Central memory CD8-positive, alpha-beta T cell (primary cell): ENCODE data around the gene OSBP2.

Source experiments
- ATAC-seq: fragments of 150-1000 bp; cut with Tn5 transposase; replicated peaks from 2 replicates; pipeline ENCODE4 v1.10.0; 2022; ENCODE audit warnings: mild to moderate bottlenecking, moderate FRiP score, moderate number of reproducible peaks; ENCODE audit not compliant: poor library complexity, severe bottlenecking; ENCODE audit errors: extremely low read depth
- DNase-seq, 2 donors: peaks; one replicate each; pipeline ENCODE4 v3.0.0; 2021; ENCODE audit warnings: low spot score in 2 of 2
- H3K27ac Mint-ChIP-seq: one replicate; pipeline ENCODE4 v1.8.0; 2022; ENCODE audit warnings: low read depth, mild to moderate bottlenecking, moderate library complexity, mixed read lengths
- H3K27me3 Mint-ChIP-seq: one replicate; pipeline ENCODE4 v1.8.0; 2022; ENCODE audit warnings: mixed read lengths
- H3K36me3 Mint-ChIP-seq: one replicate; pipeline ENCODE4 v1.8.0; 2022; ENCODE audit warnings: mild to moderate bottlenecking, moderate library complexity, mixed read lengths; ENCODE audit not compliant: insufficient read depth
- H3K4me1 Mint-ChIP-seq: one replicate; pipeline ENCODE4 v1.8.0; 2022; ENCODE audit warnings: mixed read lengths
- H3K4me3 Mint-ChIP-seq: one replicate; pipeline ENCODE4 v1.8.0; 2022; ENCODE audit warnings: mild to moderate bottlenecking, moderate library complexity, mixed read lengths
- H3K9me3 Mint-ChIP-seq: one replicate; pipeline ENCODE4 v1.8.0; 2022; ENCODE audit warnings: mixed read lengths

Gene OSBP2

DNA sequence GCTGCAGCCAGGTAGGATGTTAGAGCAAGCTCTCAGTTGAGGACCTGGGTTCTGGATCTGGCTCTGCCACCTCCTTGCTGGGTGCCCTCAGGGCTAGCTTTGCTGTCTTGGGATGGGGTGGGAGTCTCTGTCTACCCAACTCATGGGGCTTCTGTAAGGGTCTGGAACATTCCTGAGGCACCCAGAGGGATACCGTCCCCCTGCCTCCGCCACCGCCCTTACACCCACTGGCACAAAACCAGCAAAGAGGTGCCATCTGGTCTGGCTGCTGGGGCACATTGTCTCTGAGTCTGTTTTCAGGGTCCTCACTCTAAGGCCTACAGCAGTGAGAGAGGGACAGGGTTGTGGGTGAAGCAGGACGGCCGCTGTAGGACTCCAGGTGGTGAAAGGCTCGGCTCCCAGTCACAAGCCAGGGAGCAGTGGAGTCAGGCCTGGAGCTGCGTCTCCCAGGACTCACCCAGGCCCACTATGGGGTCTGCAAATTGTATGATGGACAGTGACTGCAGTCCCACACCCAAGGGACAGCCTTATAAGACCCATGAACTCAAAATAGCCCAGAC is 189.0 kb downstream of the OSBP2 start:
- DNase-seq (no peak), ATAC-seq (no peak)
- H3K4me3 Mint-ChIP-seq = no peak overlapping the region
- H3K36me3 Mint-ChIP-seq = peaks cover 2% of the 10 kb centered on the region
- H3K27me3 Mint-ChIP-seq = no peaks in the 10 kb centered on the region
- no peak overlapping the region for H3K27ac Mint-ChIP-seq
- H3K4me1 Mint-ChIP-seq = no peaks in the 10 kb centered on the region
- no peaks in the 10 kb centered on the region for H3K9me3 Mint-ChIP-seq

DNA sequence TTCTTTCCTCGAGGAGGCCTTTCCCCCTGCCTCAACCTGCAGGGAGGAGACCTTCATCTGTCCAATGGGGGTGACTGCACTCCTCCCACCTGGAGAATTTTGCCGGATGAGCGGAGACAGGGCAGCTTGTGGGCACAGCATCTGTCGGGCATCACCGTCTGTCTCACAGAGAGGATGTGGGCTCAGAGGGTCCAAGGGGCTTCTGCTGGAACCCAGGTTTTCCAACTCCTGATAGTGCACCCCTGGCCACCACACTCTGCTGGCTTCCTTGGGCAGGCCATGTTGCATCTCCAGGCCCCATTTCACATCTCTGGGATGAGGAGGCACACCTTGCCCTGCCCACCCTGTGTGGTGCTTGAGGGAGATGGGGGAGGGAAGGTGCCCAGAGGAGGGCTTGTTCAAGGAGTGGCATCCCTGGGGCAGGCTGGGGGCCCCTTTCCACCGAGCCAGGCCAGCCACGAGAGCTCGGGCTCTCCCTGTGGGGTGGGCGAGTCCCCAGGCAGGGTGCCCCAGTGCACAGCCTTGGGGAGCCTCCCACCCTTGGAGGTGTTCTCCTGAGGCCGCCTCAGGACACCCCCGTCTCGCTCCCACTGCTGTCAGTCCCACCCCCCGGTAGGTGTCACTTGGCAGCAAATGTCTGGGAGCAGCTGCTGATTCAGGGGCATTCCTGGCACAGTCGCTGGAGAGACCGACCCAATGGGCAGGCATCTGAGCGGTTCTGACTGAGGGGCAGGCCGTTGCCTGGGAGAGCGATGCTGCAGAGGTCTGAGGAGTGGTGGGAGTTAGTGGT is 189.7 kb downstream of the OSBP2 start:
- Mint-ChIP-seq H3K4me1 (no peaks in the 10 kb centered on the region), H3K9me3 (no peaks in the 10 kb centered on the region), H3K27me3 (no peaks in the 10 kb centered on the region), H3K4me3 (no peak overlapping the region), H3K27ac (no peak overlapping the region), H3K36me3 (peaks cover 2% of the 10 kb centered on the region)
- DNase-seq (no peak), ATAC-seq (no peak)

GRCh38 chr22:30885001-30885366 is 190.3 kb downstream of the OSBP2 start:
- ATAC-seq (no peak), DNase-seq (no peak)
- Mint-ChIP-seq H3K27me3 (no peaks in the 10 kb centered on the region), H3K4me3 (no peak overlapping the region), H3K9me3 (no peaks in the 10 kb centered on the region), H3K36me3 (peaks cover 2% of the 10 kb centered on the region), H3K4me1 (no peaks in the 10 kb centered on the region), H3K27ac (no peak overlapping the region)

DNA sequence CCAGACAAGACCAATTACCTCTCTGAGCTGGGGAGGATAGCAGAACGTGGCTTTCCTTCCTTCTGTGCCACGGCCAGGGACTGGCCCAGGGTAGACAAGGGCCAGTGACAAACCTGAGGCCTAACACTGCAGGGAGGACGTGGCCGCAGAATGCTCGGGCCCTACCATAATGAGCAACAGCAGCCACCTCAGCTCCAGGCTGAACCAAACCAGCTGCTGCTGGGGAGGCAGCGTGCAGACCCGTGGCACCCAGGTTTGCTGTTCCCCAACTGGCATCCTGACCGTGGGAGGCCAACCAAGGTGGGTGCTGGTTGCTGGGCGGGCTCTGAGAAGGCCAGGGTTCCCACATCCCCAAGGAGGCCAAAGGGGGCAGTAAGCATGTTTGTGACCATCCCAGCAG is 190.9 kb downstream of the OSBP2 start:
- no peaks in the 10 kb centered on the region for H3K27me3 Mint-ChIP-seq
- no peaks in the 10 kb centered on the region for H3K9me3 Mint-ChIP-seq

DNA sequence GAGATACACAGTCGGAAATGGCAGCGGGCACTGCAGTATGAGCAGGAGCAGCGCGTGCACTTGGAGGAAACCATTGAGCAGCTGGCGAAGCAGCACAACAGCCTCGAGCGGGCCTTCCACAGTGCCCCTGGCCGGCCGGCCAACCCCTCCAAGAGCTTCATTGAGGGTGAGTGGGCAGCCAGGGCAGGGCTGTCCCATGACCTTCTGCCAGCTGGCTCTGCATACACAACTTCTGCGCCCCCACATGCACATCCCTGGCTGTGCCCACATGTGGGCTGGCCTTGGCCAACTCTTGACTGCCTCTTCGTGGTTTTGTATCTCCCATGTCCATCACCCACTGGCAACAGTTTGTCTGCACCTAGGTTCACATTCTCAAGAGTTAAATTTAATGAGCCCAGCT is 192.8 kb downstream of the OSBP2 start:
- H3K9me3 Mint-ChIP-seq = no peaks in the 10 kb centered on the region
- no peak overlapping the region for H3K4me3 Mint-ChIP-seq
- H3K27me3 Mint-ChIP-seq = no peaks in the 10 kb centered on the region
- no peak overlapping the region for H3K27ac Mint-ChIP-seq
- peaks cover 9% of the 10 kb centered on the region for H3K4me1 Mint-ChIP-seq
- DNase-seq (no peak), ATAC-seq (no peak)
- H3K36me3 Mint-ChIP-seq = peaks cover 7% of the 10 kb centered on the region

More for the DNA sequence above, 190.9 kb downstream of the OSBP2 start:
- DNase-seq = no peak
- H3K4me1 Mint-ChIP-seq = no peaks in the 10 kb centered on the region
- ATAC-seq = no peak
- H3K4me3 Mint-ChIP-seq = no peak overlapping the region
- H3K36me3 Mint-ChIP-seq = peaks cover 2% of the 10 kb centered on the region
- no peak overlapping the region for H3K27ac Mint-ChIP-seq

- peaks cover 7% of the 10 kb centered on the region for H3K36me3 Mint-ChIP-seq
- peaks cover 9% of the 10 kb centered on the region for H3K4me1 Mint-ChIP-seq
- no peaks in the 10 kb centered on the region for H3K27me3 Mint-ChIP-seq
- ATAC-seq = no peak
- H3K4me3 Mint-ChIP-seq = no peak overlapping the region
- H3K9me3 Mint-ChIP-seq = no peaks in the 10 kb centered on the region
- no peak overlapping the region for H3K27ac Mint-ChIP-seq
- no peak for DNase-seq
Measured at GRCh38 chr22:30887861-30888260, 193.2 kb downstream of the OSBP2 start.

DNA sequence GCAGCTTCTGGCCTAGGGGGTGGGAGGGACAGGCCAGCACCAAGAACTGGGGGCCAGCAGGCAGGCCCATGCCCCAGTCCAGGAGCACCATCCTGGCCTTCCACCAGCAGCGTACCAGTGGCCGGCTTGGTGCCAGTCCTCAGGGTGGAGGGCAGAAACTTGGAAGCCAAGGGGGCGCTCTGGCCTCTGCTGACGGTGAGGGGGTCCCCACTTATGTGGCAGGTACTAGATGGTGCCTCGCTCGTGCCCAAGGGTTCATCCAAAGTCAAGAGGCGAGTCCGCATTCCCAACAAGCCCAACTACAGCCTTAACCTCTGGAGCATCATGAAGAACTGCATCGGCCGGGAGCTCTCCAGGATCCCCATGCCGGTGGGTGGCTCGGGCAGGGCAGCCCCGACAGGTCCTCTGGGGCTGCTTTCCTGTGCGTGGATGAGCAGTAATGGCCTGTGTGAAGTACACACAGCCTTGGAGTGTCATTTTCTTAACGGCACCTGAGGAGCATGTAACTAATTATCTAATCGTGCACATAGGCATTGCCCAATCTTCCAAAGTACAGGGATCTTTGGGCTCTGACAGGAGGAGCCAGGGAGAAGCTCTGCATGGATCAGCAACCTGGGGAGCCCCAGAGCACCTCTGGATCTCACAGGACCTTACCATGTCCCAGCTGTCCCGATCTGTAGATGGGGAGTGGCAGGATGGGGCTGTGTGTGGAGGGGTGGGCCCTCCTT is 194.8 kb downstream of the OSBP2 start:
- H3K27ac Mint-ChIP-seq = no peak overlapping the region
- H3K4me1 Mint-ChIP-seq = peaks cover 19% of the 10 kb centered on the region
- ATAC-seq (no peak), DNase-seq (no peak)
- no peak overlapping the region for H3K4me3 Mint-ChIP-seq
- H3K9me3 Mint-ChIP-seq = no peaks in the 10 kb centered on the region
- peaks cover 7% of the 10 kb centered on the region for H3K36me3 Mint-ChIP-seq
- H3K27me3 Mint-ChIP-seq = no peaks in the 10 kb centered on the region

DNA sequence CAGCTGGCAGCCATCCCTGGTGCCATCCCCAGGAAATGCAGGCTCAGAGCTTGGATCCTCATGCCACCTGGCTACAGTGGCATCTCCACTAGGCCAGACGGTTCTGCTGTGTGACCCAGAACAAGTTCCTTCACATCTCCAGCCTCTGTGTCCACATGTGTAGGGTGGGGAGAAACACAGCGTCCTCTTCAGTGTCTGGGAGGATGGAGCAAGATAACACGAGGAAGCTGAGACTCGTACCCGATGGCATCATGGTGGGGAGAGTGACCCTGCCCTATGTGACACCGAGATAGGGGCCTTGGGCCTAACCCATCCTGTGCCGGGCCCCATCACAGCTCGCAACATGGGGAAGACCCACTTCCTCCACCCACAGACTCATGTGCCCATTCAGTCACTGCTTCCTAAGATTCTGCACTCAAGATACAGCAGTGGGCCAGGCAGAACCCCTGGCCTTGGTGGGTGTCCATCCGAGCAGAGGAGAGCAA is 195.4 kb downstream of the OSBP2 start:
- Mint-ChIP-seq H3K9me3 (no peaks in the 10 kb centered on the region), H3K27ac (no peak overlapping the region), H3K36me3 (peaks cover 7% of the 10 kb centered on the region), H3K27me3 (no peaks in the 10 kb centered on the region), H3K4me1 (peaks cover 20% of the 10 kb centered on the region), H3K4me3 (no peak overlapping the region)
- no peak for DNase-seq
- ATAC-seq = no peak

GRCh38 chr22:30890686-30891442 is 196.2 kb downstream of the OSBP2 start:
- H3K27ac Mint-ChIP-seq = no peak overlapping the region
- no peaks in the 10 kb centered on the region for H3K9me3 Mint-ChIP-seq
- no peak for ATAC-seq
- peaks cover 7% of the 10 kb centered on the region for H3K36me3 Mint-ChIP-seq
- no peak overlapping the region for H3K4me3 Mint-ChIP-seq
- H3K4me1 Mint-ChIP-seq = peaks cover 20% of the 10 kb centered on the region
- H3K27me3 Mint-ChIP-seq = no peaks in the 10 kb centered on the region
- no peak for DNase-seq

DNA sequence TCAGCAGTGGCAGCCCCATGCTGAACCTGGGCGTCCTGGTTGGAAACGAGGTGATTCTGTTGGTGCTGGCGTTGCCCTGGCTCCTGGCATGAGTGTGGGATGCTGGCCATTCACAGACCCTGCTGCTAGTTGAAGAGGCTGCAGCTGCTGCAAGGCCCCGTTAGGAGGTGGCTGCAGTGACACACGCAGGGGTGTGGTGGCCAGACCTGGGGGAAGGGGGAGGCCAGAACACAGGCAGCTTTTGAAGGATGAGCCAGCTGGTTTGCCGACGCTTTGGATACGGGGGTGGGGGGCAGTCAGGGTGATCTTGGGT is 196.7 kb downstream of the OSBP2 start:
- peaks cover 7% of the 10 kb centered on the region for H3K36me3 Mint-ChIP-seq
- H3K27ac Mint-ChIP-seq = no peak overlapping the region
- no peaks in the 10 kb centered on the region for H3K27me3 Mint-ChIP-seq
- no peaks in the 10 kb centered on the region for H3K9me3 Mint-ChIP-seq
- ATAC-seq (no peak), DNase-seq (no peak)
- H3K4me1 Mint-ChIP-seq = peaks cover 20% of the 10 kb centered on the region
- no peak overlapping the region for H3K4me3 Mint-ChIP-seq

GRCh38 chr22:30891781-30892180 is 197.1 kb downstream of the OSBP2 start:
- Mint-ChIP-seq H3K9me3 (no peaks in the 10 kb centered on the region), H3K27me3 (no peaks in the 10 kb centered on the region), H3K27ac (no peak overlapping the region), H3K4me1 (peaks cover 20% of the 10 kb centered on the region), H3K36me3 (peaks cover 7% of the 10 kb centered on the region), H3K4me3 (no peak overlapping the region)
- no peak for ATAC-seq
- DNase-seq = no peak

DNA sequence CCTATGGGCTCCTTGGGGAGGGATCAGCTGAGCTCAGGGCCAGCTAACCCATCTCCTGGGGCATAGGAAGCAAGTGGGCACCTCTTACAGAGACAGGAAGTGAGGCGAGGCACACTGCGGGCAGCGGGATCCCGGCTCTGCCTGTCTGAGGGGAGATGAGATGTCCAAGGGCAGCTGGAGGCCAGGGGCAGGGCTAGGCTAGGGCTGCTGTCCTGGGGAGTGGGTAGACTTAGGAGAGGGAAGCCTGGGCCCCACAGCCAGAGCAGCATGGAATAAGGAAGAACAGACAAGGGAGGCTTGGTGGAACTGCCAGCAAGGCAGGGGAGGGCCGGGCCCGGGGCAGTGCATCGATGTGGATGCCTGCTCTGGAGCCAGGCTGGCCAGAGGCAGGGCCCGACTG is 197.6 kb downstream of the OSBP2 start:
- Mint-ChIP-seq H3K27ac (peak overlapping the region; percentile 35), H3K4me3 (no peak overlapping the region), H3K27me3 (no peaks in the 10 kb centered on the region), H3K9me3 (no peaks in the 10 kb centered on the region), H3K36me3 (peaks cover 9% of the 10 kb centered on the region), H3K4me1 (peaks cover 20% of the 10 kb centered on the region)
- no peak for ATAC-seq
- DNase-seq = no peak
